T-helper 17 cell (primary cell): ENCODE results near the gene NEK7. TPM values are rescaled to one million over a fixed set of nuclear protein-coding genes. Genes with fewer than 3 reads are reported as not detected.

Experiments
- ATAC-seq: fragments of 150-1000 bp; cut with Tn5 transposase; 2 replicates; pipeline ENCODE4 v1.10.0; 2021; ENCODE audit warnings: mild to moderate bottlenecking, moderate library complexity
- DNase-seq, 3 donors: peaks; one replicate each; pipeline versions ENCODE4 v3.0.0 to v3.0.0-alpha.2; 2020 to 2021
- H3K9me3 ChIP-seq: one replicate; pipeline ENCODE4 v1.7.0; 2013; ENCODE audit warnings: low read length, mild to moderate bottlenecking; ENCODE audit not compliant: control insufficient read depth, poor library complexity, severe bottlenecking
- H3K27ac Mint-ChIP-seq: one replicate; pipeline ENCODE4 v1.8.0; 2022; ENCODE audit warnings: mild to moderate bottlenecking, moderate library complexity, mixed read lengths
- H3K27me3 Mint-ChIP-seq: one replicate; pipeline ENCODE4 v1.8.0; 2022; ENCODE audit warnings: mixed read lengths
- H3K36me3 Mint-ChIP-seq: one replicate; pipeline ENCODE4 v1.8.0; 2022; ENCODE audit warnings: low read depth, mixed read lengths
- H3K4me1 Mint-ChIP-seq: one replicate; pipeline ENCODE4 v1.8.0; 2022; ENCODE audit warnings: mild to moderate bottlenecking, mixed read lengths
- H3K4me3 Mint-ChIP-seq: one replicate; pipeline ENCODE4 v1.8.0; 2022; ENCODE audit warnings: mild to moderate bottlenecking, moderate library complexity, mixed read lengths
- total RNA-seq, 4 donors: library from RNA in 2 of 4; stranded (reverse) in 2 of 4; gene quantifications; one replicate each; pipeline ENCODE4 v1.2.3 and lab custom pipeline; 2022 to 2026

Gene NEK7
- total RNA-seq, 2 donors from 2014 or later = 42.1 to 50.4 TPM

- Mint-ChIP-seq H3K4me1 (peaks cover 55% of the 10 kb centered on the region), H3K27me3 (no peaks in the 10 kb centered on the region), H3K36me3 (no peaks in the 10 kb centered on the region), H3K4me3 (peak overlapping the region; percentile 75), H3K27ac (peak overlapping the region; percentile 98)
- ATAC-seq (peak; percentile 3), DNase-seq (no peak)
- no peaks in the 10 kb centered on the region for H3K9me3 ChIP-seq
These were observed 10.1 kb downstream of the NEK7 start for GRCh38 chr1:198166900-198167299.

- DNase-seq (no peak), ATAC-seq (peak; percentile 56)
- Mint-ChIP-seq H3K4me1 (peaks cover 54% of the 10 kb centered on the region), H3K27ac (peak overlapping the region; percentile 98), H3K36me3 (no peaks in the 10 kb centered on the region), H3K4me3 (peak overlapping the region; percentile 75), H3K27me3 (no peaks in the 10 kb centered on the region)
- no peaks in the 10 kb centered on the region for H3K9me3 ChIP-seq
These were observed 10.7 kb downstream of the NEK7 start for GRCh38 chr1:198167436-198167934.

- ATAC-seq (no peak), DNase-seq (no peak)
- Mint-ChIP-seq H3K36me3 (no peaks in the 10 kb centered on the region), H3K4me3 (peak overlapping the region; percentile 75), H3K27ac (peak overlapping the region; percentile 98), H3K4me1 (peaks cover 58% of the 10 kb centered on the region), H3K27me3 (no peaks in the 10 kb centered on the region)
- no peaks in the 10 kb centered on the region for H3K9me3 ChIP-seq
These were observed 11.4 kb downstream of the NEK7 start for GRCh38 chr1:198168227-198168626.

- H3K4me1 Mint-ChIP-seq = peaks cover 65% of the 10 kb centered on the region
- H3K9me3 ChIP-seq = no peaks in the 10 kb centered on the region
- ATAC-seq (no peak), DNase-seq (no peak)
- peak overlapping the region; percentile 0 for H3K4me3 Mint-ChIP-seq
- H3K36me3 Mint-ChIP-seq = no peaks in the 10 kb centered on the region
- peak overlapping the region; percentile 98 for H3K27ac Mint-ChIP-seq
- H3K27me3 Mint-ChIP-seq = no peaks in the 10 kb centered on the region
These were observed 12.9 kb downstream of the NEK7 start for GRCh38 chr1:198169672-198170071.

- DNase-seq (no peak), ATAC-seq (no peak)
- peaks cover 67% of the 10 kb centered on the region for H3K4me1 Mint-ChIP-seq
- H3K36me3 Mint-ChIP-seq = no peaks in the 10 kb centered on the region
- H3K9me3 ChIP-seq = no peaks in the 10 kb centered on the region
- peak overlapping the region; percentile 19 for H3K4me3 Mint-ChIP-seq
- peak overlapping the region; percentile 98 for H3K27ac Mint-ChIP-seq
- no peaks in the 10 kb centered on the region for H3K27me3 Mint-ChIP-seq
These were observed 15.1 kb downstream of the NEK7 start for GRCh38 chr1:198171667-198172540.

GRCh38 chr1:198173832-198174231, 17.0 kb downstream of the NEK7 start:
- no peaks in the 10 kb centered on the region for H3K27me3 Mint-ChIP-seq
- H3K27ac Mint-ChIP-seq = peak overlapping the region; percentile 98
- ATAC-seq (no peak), DNase-seq (no peak)
- peaks cover 64% of the 10 kb centered on the region for H3K4me1 Mint-ChIP-seq
- H3K9me3 ChIP-seq = no peaks in the 10 kb centered on the region
- H3K36me3 Mint-ChIP-seq = no peaks in the 10 kb centered on the region
- no peak overlapping the region for H3K4me3 Mint-ChIP-seq

GRCh38 chr1:198174297-198174696, 17.5 kb downstream of the NEK7 start:
- Mint-ChIP-seq H3K27ac (peak overlapping the region; percentile 98), H3K4me1 (peaks cover 66% of the 10 kb centered on the region), H3K36me3 (no peaks in the 10 kb centered on the region), H3K4me3 (peak overlapping the region; percentile 79), H3K27me3 (no peaks in the 10 kb centered on the region)
- DNase-seq = no peak
- ATAC-seq = peak; percentile 56
- H3K9me3 ChIP-seq = no peaks in the 10 kb centered on the region

GRCh38 chr1:198175423-198176170, 18.8 kb downstream of the NEK7 start:
- no peaks in the 10 kb centered on the region for H3K9me3 ChIP-seq
- no peaks in the 10 kb centered on the region for H3K27me3 Mint-ChIP-seq
- H3K36me3 Mint-ChIP-seq = no peaks in the 10 kb centered on the region
- no peak for DNase-seq
- peak overlapping the region; percentile 76 for H3K4me3 Mint-ChIP-seq
- peak; percentile 79 for ATAC-seq
- peaks cover 67% of the 10 kb centered on the region for H3K4me1 Mint-ChIP-seq
- peak overlapping the region; percentile 98 for H3K27ac Mint-ChIP-seq

GRCh38 chr1:198176179-198176578, 19.4 kb downstream of the NEK7 start:
- DNase-seq = no peak
- H3K27ac Mint-ChIP-seq = peak overlapping the region; percentile 98
- H3K36me3 Mint-ChIP-seq = no peaks in the 10 kb centered on the region
- H3K27me3 Mint-ChIP-seq = no peaks in the 10 kb centered on the region
- ATAC-seq = peak; percentile 13
- H3K9me3 ChIP-seq = no peaks in the 10 kb centered on the region
- peak overlapping the region; percentile 76 for H3K4me3 Mint-ChIP-seq
- peaks cover 68% of the 10 kb centered on the region for H3K4me1 Mint-ChIP-seq

- DNase-seq (no peak), ATAC-seq (no peak)
- H3K9me3 ChIP-seq = no peaks in the 10 kb centered on the region
- Mint-ChIP-seq H3K36me3 (no peaks in the 10 kb centered on the region), H3K4me1 (peaks cover 66% of the 10 kb centered on the region), H3K4me3 (peak overlapping the region; percentile 75), H3K27ac (peak overlapping the region; percentile 98), H3K27me3 (no peaks in the 10 kb centered on the region)
These were observed 20.7 kb downstream of the NEK7 start for GRCh38 chr1:198177546-198177945.

GRCh38 chr1:198178615-198179014, 21.8 kb downstream of the NEK7 start:
- H3K9me3 ChIP-seq = no peaks in the 10 kb centered on the region
- H3K27ac Mint-ChIP-seq = peak overlapping the region; percentile 98
- H3K4me1 Mint-ChIP-seq = peaks cover 66% of the 10 kb centered on the region
- no peaks in the 10 kb centered on the region for H3K36me3 Mint-ChIP-seq
- DNase-seq (no peak), ATAC-seq (no peak)
- peak overlapping the region; percentile 75 for H3K4me3 Mint-ChIP-seq
- no peaks in the 10 kb centered on the region for H3K27me3 Mint-ChIP-seq

GRCh38 chr1:198179556-198179981, 22.8 kb downstream of the NEK7 start:
- ATAC-seq (peak; percentile 58), DNase-seq (no peak)
- Mint-ChIP-seq H3K27me3 (no peaks in the 10 kb centered on the region), H3K4me3 (peak overlapping the region; percentile 28), H3K4me1 (peaks cover 58% of the 10 kb centered on the region), H3K27ac (peak overlapping the region; percentile 98), H3K36me3 (no peaks in the 10 kb centered on the region)
- no peaks in the 10 kb centered on the region for H3K9me3 ChIP-seq

- DNase-seq (no peak), ATAC-seq (no peak)
- H3K4me3 Mint-ChIP-seq = no peak overlapping the region
- H3K27me3 Mint-ChIP-seq = no peaks in the 10 kb centered on the region
- no peak overlapping the region for H3K27ac Mint-ChIP-seq
- H3K4me1 Mint-ChIP-seq = peaks cover 46% of the 10 kb centered on the region
- H3K9me3 ChIP-seq = no peaks in the 10 kb centered on the region
- H3K36me3 Mint-ChIP-seq = no peaks in the 10 kb centered on the region
These were observed 26.8 kb downstream of the NEK7 start for GRCh38 chr1:198183605-198184004.
